ENCODE measurements around the gene RAB30.

Gene RAB30

DNA sequence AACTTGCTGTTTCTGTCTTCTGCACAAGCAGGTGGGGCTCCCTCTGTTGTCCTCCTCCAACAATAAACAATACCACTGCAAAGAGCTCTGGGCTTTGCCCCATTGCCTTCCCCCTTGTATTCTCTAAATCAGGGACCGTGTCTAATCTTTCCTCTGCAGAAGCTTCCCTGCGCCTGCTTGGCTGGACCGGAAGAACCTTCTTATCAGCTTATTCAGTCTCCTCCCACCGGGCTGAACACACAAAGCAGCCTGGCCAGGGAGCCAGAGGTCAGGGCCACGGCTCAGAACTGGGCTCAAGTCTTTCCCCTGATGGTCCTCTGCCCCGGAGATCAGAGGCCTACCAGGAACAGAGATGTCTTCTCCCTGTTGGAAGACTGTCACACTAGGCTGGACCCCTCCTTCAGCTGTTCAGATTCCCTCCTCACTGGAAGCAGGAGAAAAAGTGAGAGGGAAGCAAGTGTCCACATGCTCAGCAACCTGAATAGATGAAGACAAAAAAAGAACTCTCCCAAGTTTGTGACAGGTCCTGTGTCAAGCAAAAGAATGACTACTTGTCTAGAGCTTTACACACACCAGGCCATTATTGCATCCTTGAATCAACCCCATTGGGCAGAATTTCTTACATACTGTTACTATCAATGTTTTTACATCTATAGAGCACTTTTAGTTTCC, 63.7 kb downstream of the RAB30 start:
- DNase-seq = no peak

DNA sequence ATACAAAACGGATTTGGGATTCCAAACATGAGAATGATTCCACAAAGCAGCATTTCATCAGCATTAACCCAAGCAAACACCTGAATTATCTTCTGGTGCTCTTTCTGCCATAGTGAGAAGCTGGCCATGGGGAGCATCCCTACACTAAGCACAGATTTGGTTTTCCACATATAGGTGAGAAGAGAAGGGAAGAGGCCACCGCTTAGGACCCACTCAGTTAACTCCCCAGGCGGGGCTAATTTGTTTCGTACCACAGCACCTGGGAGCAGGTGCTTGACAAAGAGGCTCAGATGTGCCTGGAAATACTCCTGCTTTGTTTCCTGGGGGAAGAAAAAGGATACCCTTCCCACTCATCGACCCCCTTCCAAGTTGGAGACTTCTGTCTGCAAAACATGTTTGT, 64.2 kb downstream of the RAB30 start:
- no peak for DNase-seq

DNA sequence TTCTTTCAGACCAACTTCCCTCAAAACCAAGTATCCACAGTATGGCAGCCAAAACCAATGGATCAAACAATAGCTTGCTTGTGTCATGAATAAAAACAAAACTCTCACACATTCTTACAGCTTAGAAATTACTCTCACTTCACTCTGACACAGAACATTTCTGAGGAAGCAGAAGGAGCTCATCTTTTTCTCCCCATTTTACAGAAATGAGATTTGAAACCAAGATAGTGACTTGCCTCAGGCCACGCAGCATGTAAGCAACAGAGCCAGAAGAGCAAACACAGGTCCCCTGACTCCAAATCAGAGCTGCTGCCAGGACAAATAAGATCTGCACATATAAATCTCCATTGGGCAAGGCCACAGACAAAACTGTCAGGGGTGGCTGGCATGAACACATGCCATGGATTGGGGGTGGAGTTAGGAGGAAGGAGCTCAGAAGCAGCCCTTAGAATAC, 64.8 kb downstream of the RAB30 start:
- DNase-seq = no peak

DNA sequence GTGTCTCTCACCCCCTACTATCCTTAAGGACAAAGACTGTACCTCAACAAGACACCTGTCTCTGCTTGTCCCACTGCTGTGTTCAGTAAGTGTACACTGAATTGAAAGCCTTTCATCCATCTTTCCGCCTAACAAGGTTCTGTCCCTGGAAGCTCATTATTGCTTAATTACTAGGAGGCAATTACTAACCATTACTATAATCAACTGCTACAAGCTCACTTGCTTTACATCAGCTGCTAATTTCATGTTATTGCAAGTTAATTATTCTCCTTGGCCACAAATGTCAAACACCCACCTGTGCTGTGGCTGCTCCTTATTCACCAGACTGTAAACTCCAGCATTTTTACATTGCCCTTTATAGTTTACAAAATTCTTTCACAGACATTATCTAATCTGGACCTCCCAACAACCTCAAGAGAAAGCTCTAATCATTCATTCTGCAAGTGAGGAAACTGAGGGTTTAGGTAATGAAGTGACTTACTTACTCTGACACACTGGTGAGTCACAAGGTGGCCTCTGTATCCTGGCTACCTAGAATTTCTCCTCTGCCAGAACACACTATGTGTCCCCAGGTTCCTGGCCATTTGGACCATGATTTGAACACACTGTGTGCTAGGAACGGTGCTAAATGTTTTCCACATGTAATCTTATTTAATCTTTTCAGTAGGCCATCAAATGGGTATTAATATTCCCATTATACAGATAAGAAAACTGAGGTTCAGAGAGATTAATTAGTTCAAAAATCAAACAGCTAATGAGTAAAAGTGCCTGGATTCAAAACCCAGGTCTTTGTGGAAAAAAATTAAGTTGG, 66.7 kb downstream of the RAB30 start:
- DNase-seq = no peak

DNA sequence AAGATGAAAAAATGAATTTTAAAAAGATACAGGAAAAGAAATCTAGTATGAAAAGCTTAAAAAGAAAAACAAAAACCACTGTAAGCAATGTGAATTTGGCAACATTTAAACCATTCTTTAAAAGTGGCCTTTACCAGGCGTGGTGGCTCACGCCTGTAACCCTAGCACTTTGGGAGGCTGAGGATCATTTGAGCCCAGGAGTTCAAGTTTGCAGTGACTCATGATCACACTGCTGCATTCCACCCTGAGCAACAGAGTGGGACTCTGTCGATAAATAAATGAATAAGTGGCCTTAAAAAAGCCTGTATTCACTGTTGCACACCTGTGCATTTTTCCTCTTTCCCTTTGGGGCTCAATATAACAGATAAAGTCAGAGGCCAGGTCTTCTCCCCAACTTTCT, 69.2 kb downstream of the RAB30 start:
- no peak for DNase-seq

DNA sequence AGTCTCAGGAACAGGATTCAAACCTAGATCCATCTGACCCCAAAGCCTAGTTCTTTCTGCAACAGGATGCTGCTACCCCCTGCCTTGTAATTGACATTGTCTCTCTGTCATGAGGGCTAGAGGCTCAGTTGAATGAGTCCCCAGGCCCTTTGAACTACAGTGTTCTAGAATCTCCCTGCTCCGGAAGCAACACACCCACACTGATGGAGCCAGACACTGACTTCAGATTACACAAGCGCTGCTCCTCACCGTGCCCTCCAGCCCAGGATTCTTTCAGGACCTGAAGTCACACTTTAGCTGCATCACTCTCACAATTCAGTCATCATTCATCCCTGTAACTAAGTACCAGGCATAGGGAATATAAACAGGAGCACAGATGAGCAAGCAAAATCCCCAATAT, 69.6 kb downstream of the RAB30 start:
- no peak for DNase-seq

DNA sequence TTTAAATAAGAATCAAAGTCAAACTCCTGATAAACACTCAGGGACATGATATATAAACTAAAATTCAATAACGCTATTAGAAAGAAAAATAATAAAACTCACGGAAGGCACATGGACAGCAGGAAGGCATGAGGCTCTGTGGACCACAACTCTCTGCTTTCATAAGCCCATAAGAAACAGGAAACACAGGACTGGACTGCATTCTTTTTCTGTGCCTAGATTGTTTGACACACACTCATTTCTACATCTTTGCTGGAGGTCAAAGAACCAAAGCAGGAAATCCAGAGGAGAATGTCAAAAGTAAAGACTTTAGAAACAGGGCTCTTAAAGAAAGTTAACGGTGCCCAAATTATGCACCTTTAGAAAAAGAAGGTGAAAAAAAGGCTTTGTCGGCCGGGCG, 71.3 kb downstream of the RAB30 start:
- DNase-seq = no peak

DNA sequence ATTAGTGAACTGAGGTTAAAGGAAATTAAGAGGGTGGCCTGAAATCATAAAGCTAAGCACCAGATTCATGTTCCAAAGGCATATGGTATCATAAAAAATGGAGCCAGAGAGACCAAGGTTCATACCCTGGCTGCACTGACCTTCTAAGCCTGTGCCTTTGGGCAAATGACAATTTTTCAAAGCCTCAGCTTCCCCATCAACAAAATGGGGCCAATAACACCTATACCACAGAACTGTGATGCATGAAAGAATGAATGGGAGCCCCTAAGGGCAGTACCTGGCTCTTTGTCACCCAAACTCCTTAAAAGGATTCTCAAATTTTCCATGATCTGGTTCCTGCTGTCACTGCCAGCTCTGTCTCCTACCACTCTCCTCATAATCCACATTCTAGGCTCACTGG, 72.5 kb downstream of the RAB30 start:
- no peak for DNase-seq

DNA sequence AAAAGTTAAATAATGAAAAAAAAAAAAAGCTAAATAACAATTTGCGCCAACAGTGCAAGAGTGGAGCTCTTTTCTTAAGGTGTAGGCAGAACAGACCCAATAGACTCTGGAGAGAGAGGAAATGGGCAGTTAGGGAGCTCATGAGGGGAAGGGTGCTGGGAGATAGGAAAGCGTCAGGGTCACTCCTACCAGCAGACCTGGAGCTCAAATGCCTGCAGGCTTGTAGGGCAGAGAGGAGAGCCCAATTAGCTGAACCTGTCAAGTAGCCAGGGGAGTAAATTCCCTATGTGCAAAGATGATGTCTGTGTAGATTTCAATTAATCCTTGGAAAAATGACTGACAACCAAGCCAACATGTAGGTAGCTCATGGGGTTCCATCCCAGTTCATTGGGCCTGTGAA, 73.0 kb downstream of the RAB30 start:
- no peak for DNase-seq

DNA sequence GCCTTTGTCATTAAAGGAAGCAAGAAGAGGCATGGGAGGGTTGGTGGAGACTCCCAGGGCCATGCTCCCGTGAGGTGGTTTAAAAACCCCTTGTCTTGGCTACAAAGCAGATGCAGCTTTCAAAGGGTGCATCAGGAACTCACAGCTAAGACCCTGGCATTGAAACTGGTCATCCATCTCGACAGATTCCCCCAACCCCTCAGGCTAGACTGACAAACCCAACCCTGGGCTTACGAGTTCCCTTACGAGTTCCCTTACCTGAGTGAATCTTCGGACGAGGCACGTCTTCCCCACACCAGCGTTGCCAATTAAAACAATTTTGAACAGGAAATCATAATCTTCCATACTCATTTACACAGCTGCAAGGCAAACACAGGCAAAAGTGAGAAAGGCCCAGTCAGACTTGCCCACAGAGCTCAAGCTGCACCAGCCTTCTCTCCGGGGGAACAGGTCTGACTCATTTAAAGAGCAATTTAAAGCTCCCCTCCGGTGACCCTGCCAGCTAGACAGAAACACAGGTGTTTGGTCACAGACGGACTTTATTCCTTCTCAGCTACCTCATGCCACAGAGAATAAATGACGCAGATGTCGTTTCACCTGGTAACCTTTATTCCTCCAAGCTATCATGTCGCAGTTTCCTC, 74.6 kb downstream of the RAB30 start:
- no peak for DNase-seq

DNA sequence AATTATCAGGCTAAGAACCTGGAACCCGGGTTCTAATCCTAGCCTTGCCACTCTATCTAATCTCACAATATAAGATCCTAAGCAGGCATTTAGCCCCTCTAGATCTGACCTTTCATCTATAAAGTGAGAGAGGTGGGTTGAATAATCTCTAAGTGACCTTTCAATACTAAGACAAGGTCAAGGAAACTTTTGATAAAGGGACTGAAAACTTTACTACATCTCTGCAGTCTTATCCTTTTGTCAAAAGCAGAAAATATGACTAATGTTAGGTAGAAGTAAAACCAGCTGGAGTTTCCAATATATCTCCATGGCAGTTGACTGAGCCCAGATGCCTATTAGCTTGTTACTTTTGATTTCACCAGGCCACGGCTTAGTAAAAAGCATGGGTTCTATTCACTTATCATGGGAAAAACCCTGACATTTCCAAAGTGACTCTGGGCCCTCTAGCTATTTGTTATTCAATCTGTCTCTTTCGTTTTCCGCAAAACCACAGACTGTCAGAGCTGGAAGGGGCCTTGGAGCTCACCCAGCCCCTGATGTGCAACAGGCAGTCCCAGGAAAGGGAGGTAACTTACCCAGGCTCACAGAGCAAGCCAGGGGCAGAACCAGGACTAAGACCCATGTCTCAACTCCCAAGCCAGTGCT, 75.8 kb downstream of the RAB30 start:
- no peak for DNase-seq

DNA sequence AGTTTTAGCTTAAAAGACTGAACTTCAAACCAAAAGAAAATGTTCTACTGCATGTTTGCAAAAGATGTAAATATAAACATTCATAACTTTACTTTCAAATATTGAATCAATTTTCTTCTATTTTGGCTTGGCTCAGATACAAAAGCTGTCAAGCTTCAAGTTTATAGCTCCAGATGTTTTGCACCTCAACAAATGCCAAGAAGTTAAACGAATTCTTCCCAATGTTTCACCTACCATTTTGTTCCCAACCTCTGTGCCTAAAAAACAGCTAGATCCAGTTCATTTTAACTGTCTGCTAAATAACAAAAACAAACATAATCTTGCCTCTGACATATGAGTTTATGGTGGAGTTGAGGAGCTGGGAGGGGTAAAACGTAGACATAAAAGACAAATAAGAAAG, 76.5 kb downstream of the RAB30 start:
- DNase-seq = no peak

DNA sequence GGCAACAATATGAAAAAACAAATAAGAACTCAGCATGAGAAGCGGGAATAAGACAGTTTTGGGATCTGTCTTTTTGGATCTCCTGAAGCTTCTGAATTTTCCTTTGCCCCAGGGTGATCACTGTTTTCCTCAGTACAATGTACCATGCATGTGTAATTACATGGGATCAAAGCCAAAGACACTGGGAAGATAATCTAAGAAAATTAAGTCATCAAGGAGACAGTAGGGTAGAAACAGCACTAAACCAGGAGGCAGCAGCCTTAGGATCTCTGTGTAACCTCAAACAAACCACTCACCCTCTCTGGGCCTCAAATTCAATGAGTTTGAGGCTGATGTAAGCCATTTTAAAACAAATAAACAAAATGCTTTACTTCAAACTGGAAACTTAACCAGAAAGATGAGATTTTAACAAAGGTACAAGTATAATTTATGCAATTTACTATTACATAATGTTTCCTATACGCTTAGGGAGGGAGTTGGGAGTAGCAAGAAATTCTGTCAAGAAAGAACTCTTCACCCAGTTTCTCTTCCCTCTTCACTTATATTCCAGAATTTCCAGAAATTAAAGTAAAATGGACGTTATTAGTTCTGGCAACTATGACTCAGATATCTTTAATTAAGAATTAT, 77.0 kb downstream of the RAB30 start:
- DNase-seq = no peak

DNA sequence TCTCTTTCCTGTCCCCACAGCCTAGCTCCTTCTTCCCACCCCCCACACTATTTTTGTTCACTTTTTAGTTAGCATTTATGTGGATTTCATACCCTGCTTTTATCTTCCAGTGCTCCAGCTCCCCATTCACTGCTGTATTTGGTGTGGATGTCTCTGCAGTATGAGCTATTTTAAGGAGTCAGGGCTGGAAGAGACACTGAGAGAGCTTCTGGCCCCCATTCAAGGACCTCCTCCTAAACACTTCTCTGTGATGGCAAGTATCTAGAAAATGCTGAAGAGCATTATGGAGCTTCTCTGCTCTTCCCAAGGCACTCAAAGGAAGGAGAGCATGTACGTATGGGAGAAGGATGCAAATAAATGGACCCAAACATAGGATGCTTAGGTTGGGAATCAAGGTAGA, 79.5 kb downstream of the RAB30 start:
- DNase-seq = no peak

DNA sequence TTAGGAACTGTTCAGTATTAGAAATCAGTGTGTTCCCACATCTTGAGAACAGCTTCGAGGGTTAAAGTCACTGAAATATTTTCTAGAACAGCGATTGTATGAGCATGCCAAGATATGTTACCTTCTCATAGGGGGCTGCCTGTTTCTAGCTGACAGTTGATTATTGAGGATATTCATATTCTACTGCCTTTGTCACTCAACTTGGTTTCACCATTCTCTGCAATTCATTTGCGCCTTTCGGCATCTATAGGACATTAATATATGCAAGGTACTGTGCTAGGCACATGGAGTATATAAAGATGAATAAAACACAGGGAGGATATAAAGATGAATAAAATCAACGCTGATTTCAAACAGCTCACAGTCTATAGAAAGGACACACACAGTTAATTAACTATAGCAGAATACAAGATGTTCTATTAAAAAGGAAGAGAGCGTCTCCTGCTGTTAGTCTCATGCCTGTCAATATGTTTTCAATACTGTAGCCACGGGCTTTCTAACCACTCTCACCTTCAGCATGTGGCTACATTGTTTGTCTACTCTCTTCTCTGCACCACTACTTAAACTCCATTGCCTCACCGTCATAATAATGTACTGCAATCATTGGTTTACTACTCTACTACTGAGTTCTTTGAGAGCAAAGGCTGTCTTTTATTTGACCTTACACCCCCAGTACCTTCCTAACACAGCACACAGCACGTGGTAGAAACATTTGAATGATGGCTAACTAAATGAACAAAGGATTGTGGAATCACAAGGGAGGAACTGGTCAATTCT, 81.9 kb downstream of the RAB30 start:
- no peak for DNase-seq

DNA sequence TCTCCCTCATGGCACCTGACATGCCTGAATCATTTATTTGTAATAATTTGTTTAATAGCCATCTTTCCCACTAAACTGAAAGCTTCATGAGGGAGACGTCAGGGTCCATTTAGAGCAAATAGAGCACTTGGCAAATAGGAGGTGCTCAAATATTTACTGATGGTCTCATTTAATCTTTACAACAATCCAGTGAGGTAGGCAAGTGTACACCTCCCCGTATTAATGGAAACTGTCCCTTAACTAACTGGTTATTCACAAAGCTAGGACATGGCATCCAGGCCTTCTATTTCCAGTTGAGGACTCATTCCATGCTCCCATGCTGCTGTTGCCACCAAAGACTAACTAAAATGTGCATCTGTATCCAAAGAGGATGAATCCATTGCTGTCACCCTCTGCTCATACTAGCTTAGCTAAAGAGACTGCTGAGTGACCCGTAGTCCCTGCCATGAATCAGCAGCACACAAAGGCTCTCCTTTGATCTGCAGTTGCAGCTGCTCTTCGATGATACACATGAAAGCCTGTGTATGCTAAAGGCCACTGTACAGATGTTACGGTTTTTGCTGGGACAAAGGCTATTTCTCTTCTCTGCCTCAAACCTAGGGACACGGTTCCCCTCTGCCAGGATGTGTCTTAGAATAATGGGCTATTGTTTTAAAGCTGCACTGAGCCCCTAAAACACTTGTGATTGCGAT, 82.6 kb downstream of the RAB30 start:
- DNase-seq = no peak

DNA sequence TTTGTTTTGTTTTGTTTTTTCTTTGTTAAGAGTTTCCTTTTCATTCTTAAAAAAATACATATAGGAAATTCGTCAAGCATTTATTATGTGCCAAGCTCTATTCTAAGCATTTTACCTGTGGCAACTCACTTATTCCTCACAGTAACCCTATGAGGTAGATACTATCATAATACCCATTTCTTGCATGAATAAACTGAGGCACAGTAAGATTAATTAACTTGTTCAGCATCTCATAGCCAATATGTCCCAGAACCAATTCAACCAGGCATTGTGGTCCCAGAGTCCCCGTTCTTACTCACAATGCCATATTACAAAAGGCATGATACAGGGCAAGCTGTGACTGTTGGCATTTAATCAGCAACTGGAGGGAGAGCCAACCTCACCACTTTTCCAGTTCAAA, 83.7 kb downstream of the RAB30 start:
- DNase-seq = no peak

DNA sequence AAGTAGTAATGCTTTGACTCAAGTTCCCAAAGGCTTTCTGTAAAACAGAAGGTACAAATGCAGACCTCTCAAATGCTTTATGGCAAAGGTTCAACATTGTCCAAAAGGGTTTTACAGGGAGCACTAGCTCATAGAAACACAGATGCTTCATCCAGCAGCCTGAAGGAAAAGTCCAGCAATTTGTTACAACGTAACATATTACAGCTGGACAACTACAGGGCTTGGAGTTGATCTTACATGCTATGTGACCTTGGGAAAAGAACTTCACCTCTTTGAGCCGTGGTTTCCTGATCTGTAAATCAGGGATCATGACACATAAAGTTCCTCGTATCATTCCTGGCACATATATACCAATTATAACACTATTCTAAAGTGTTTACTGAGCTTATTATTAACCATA, 85.3 kb downstream of the RAB30 start:
- DNase-seq = no peak

DNA sequence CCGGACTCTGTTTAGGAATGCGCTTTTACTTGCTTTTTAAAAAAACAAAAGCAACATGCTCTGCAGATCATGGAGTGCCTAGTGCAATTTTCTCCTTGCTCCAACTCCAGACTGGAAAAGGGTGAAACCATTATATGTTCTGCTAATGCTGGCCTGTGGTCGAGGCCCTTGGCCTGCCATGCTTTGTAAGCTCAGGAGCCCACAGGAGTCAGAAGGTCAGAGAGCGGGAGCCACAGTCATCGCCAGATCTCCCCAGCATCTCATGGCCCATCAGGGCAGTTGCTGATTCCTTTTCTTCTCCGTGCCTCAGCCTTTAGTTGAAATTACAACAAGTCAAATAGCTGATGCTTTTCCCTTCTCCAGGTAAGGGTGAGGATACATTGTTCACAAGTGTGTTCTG, 89.8 kb downstream of the RAB30 start:
- DNase-seq = no peak

DNA sequence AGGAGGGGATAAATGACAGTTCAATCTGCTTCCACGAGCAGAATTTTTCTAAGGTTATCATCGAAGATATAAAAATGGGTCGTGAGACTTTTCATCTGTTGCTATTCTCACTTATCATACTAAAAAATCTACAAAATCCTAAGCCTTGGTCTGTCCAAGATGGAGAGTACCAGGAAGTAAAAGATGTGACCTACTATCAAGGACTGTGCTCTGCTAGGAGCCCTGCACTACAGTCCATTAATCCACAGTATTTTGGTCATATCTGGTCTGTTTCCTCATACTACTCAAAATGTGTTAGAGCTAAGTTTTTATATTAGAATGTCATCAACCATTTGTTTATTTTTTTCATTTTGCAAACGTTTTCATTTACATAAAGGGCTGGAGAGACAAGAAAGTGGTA, 90.8 kb downstream of the RAB30 start:
- DNase-seq = no peak

DNA sequence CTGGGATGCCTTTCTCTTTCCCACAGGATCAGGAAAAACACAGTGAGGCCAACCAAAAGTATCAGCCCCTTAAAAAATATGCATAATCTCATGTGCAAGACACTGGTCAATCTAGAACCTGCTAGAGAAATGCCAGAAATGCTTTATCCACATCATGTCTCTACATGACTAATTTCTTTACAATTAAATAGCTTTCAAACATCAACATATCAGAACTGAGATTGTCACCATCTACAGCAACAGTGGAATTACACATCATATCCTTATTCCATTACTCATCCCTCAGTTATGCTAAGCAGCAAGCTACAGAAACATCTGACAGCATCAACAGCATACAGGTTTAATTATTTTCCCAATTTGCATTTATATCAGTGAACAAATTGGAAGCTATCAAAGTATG, 91.4 kb downstream of the RAB30 start:
- DNase-seq = no peak

DNA sequence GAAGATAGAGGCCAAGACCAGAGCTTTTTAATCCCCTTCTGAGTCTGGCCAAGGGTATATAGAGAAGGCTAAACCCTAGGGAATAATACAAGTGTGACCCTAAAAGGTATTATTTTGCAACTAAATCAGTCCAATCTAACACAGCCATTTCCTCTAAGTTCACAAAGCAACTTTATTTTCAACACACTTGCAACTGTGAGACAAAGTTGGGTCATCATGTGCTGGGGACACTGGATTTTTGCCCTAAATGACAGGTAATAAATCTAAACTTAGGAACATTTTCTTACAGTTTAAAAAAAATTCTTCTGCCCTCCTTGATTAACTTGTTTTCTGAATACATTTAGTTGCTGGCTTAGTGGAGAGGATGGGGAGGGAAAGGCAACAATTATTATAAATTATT, 91.9 kb downstream of the RAB30 start:
- no peak for DNase-seq
